DOHH2 (cell line): ENCODE measurements around the gene GPR78.

Experiments used
- H3F3A ChIP-seq: fragments of 200-600 bp; sonication (generic), shearing (Covaris generic); 2 replicates; pipeline ENCODE4 v1.6.0; 2016; ENCODE audit warnings: antibody characterized with exemption, mild to moderate bottlenecking; ENCODE audit not compliant: control insufficient read depth, insufficient read depth
- H3K27ac ChIP-seq: fragments of 200-600 bp; sonication (generic); 2 replicates; pipeline ENCODE4 v1.5.1; 2014; ENCODE audit warnings: low read depth, mild to moderate bottlenecking, low read length, moderate library complexity
- H3K27me3 ChIP-seq: fragments of 200-600 bp; sonication (generic); 2 replicates; pipeline ENCODE4 v1.6.1; 2014; ENCODE audit warnings: mild to moderate bottlenecking, low read length, mixed read lengths; ENCODE audit not compliant: control insufficient read depth
- H3K36me3 ChIP-seq: fragments of 200-600 bp; sonication (generic); 2 replicates; pipeline ENCODE4 v1.6.1; 2014; ENCODE audit warnings: mild to moderate bottlenecking, low read length, moderate library complexity, mixed read lengths; ENCODE audit not compliant: control insufficient read depth
- H3K4me1 ChIP-seq: fragments of 200-600 bp; sonication (generic); 2 replicates; pipeline ENCODE4 v1.6.1; 2014; ENCODE audit warnings: mild to moderate bottlenecking, low read length, mixed read lengths; ENCODE audit not compliant: control insufficient read depth
- H3K4me2 ChIP-seq: fragments of 200-600 bp; sonication (generic); 2 replicates; pipeline ENCODE4 v1.6.0; 2014; ENCODE audit warnings: mild to moderate bottlenecking, low read length, moderate library complexity
- H3K4me3 ChIP-seq: fragments of 200-600 bp; sonication (generic); 2 replicates; pipeline ENCODE4 v1.5.1; 2014; ENCODE audit warnings: mild to moderate bottlenecking, low read length, mixed read lengths
- H3K79me2 ChIP-seq: fragments of 200-600 bp; sonication (generic); 2 replicates; pipeline ENCODE4 v1.6.1; 2014; ENCODE audit warnings: mild to moderate bottlenecking, low read length, mixed read lengths; ENCODE audit not compliant: control insufficient read depth
- H3K9me2 ChIP-seq: fragments of 200-600 bp; sonication (generic); replicated peaks from 2 replicates; pipeline ENCODE4 v1.6.1; 2014; ENCODE audit warnings: mild to moderate bottlenecking, low read length, mixed read lengths; ENCODE audit not compliant: control insufficient read depth
- H3K9me3 ChIP-seq: fragments of 200-600 bp; sonication (generic); 2 replicates; pipeline ENCODE4 v1.6.1; 2014; ENCODE audit warnings: antibody characterized with exemption, low read length, mixed read lengths; ENCODE audit not compliant: control insufficient read depth, insufficient read depth
- H4K20me1 ChIP-seq: fragments of 200-600 bp; sonication (generic); 2 replicates; pipeline ENCODE4 v1.6.0; 2014; ENCODE audit warnings: low read depth, mild to moderate bottlenecking, antibody characterized with exemption, low read length, moderate library complexity; ENCODE audit not compliant: control insufficient read depth, insufficient read depth
- CTCF ChIP-seq: fragments of 200-600 bp; sonication (generic); IDR thresholded peaks from one replicate; pipeline ENCODE4 v1.5.1; 2014; ENCODE audit warnings: antibody characterized with exemption, mild to moderate bottlenecking, low read depth, low read length; ENCODE audit not compliant: poor library complexity, severe bottlenecking
- EZH2phosphoT487 ChIP-seq: fragments of 200-600 bp; sonication (generic); IDR thresholded peaks from 2 replicates; pipeline ENCODE4 v1.6.1; 2017; ENCODE audit warnings: borderline replicate concordance, mild to moderate bottlenecking, antibody characterized with exemption, low read length, moderate library complexity, mixed read lengths

The GPR78 gene

GRCh38 chr4:8568068-8568668 lies 12.0 kb upstream of the GPR78 start:
- no peak overlapping the region for H3K4me2 ChIP-seq
- no peaks in the 10 kb centered on the region for H3K9me2 ChIP-seq
- no peaks in the 10 kb centered on the region for H3K36me3 ChIP-seq
- no peak overlapping the region for H3K4me3 ChIP-seq
- H3K27me3 ChIP-seq, result no peaks in the 10 kb centered on the region
- H3K79me2 ChIP-seq, result no peaks in the 10 kb centered on the region
- TF ChIP-seq EZH2phosphoT487 (no peak), CTCF (no peak)
- H3K27ac ChIP-seq, result no peak overlapping the region
- H3K4me1 ChIP-seq, result no peaks in the 10 kb centered on the region
- no peaks in the 10 kb centered on the region; the same call in 1 of the 2 replicates for H3K9me3 ChIP-seq
- H3F3A ChIP-seq, result no peaks in the 10 kb centered on the region
- H4K20me1 ChIP-seq, result no peaks in the 10 kb centered on the region

- Histone ChIP-seq H3K4me3 (no peak overlapping the region), H3K79me2 (no peaks in the 10 kb centered on the region), H3K36me3 (no peaks in the 10 kb centered on the region), H3K27me3 (no peaks in the 10 kb centered on the region), H3K4me1 (no peaks in the 10 kb centered on the region), H3K9me2 (no peaks in the 10 kb centered on the region), H4K20me1 (no peaks in the 10 kb centered on the region), H3K9me3 (no peaks in the 10 kb centered on the region; the same call in 1 of the 2 replicates), H3K4me2 (no peak overlapping the region), H3K27ac (no peak overlapping the region), H3F3A (no peaks in the 10 kb centered on the region)
- TF ChIP-seq CTCF, result no peak
- no peak for TF ChIP-seq EZH2phosphoT487
Measured at GRCh38 chr4:8570201-8570600, 10.0 kb upstream of the GPR78 start.

GRCh38 chr4:8571702-8572685 lies 8.2 kb upstream of the GPR78 start:
- Histone ChIP-seq H3K4me2 (no peak overlapping the region), H3K27ac (no peak overlapping the region), H3K9me3 (no peaks in the 10 kb centered on the region; the same call in 1 of the 2 replicates), H4K20me1 (no peaks in the 10 kb centered on the region), H3F3A (no peaks in the 10 kb centered on the region), H3K36me3 (no peaks in the 10 kb centered on the region), H3K4me1 (no peaks in the 10 kb centered on the region), H3K9me2 (no peaks in the 10 kb centered on the region), H3K27me3 (no peaks in the 10 kb centered on the region), H3K4me3 (no peak overlapping the region), H3K79me2 (no peaks in the 10 kb centered on the region)
- TF ChIP-seq EZH2phosphoT487 (no peak), CTCF (no peak)
